T-helper 22 cell (primary cell): ENCODE measurements around the gene PSMD11.
"Not testable (repeated sequence)": the region's sequence is repeated elsewhere in the genome, so short reads cannot be mapped to it uniquely, and the experiment has no call there.

Experiments
- DNase-seq: peaks from one replicate; pipeline ENCODE4 v3.0.0-alpha.2; 2020; ENCODE audit warnings: low read depth

Gene PSMD11

GRCh38 chr17:32514606-32515005 lies 70.3 kb downstream of the PSMD11 start:
- DNase-seq: no peak

- DNase-seq: no peak
Measured at GRCh38 chr17:32515677-32516383, 71.5 kb downstream of the PSMD11 start.

GRCh38 chr17:32516450-32516849 lies 72.1 kb downstream of the PSMD11 start:
- no peak for DNase-seq

- no peak for DNase-seq
Measured at GRCh38 chr17:32516940-32517701, 72.8 kb downstream of the PSMD11 start.

- no peak for DNase-seq
Measured at GRCh38 chr17:32517982-32518381, 73.7 kb downstream of the PSMD11 start.

- DNase-seq: no peak
Measured at GRCh38 chr17:32518646-32519227, 74.4 kb downstream of the PSMD11 start.

GRCh38 chr17:32519228-32520103 lies 75.2 kb downstream of the PSMD11 start:
- DNase-seq: no peak

- DNase-seq: no peak
Measured at GRCh38 chr17:32520104-32520701, 75.9 kb downstream of the PSMD11 start.

GRCh38 chr17:32520737-32521404 lies 76.6 kb downstream of the PSMD11 start:
- no peak for DNase-seq

- DNase-seq: no peak
Measured at GRCh38 chr17:32523017-32523680, 78.8 kb downstream of the PSMD11 start.

- no peak for DNase-seq
Measured at GRCh38 chr17:32523827-32524552, 79.7 kb downstream of the PSMD11 start.

- DNase-seq: not testable (repeated sequence)
Measured at GRCh38 chr17:32524553-32524880, 80.2 kb downstream of the PSMD11 start.

GRCh38 chr17:32525122-32525521 lies 80.8 kb downstream of the PSMD11 start:
- no peak for DNase-seq

- DNase-seq: no peak
Measured at GRCh38 chr17:32527146-32527545, 82.8 kb downstream of the PSMD11 start.

- no peak for DNase-seq
Measured at GRCh38 chr17:32528825-32529224, 84.5 kb downstream of the PSMD11 start.

GRCh38 chr17:32529604-32530003 lies 85.3 kb downstream of the PSMD11 start:
- no peak for DNase-seq
